Activated naive CD4-positive, alpha-beta T cell (primary cell): ENCODE results near the gene CISH.

Experiments
- DNase-seq, 4 experiments: peaks; one replicate each; lab custom pipeline; 2025; lab: John Stamatoyannopoulos, UW

CISH gene

DNA sequence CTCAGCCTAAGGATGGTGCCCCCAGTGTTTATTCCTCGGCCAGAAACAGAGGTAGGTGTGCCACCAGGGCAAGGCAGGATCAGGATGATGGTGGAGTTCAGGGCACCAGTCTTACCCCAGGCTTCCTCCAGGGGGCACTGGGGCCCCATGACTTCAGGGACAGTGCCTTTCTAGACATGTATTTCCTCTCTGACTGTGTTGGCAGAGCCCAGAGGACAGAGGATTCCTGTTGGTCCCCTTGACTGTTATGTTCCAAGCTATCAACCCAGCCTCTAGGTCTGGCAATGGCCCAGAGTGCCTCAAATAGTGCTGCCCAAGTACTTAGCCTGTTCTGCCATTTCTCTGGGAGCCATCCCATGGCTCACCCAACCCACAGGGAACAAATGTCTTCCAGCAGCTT lies 39.4 kb downstream of the CISH start:
- peak; percentile 39 to 71 (median 60) for DNase-seq

DNA sequence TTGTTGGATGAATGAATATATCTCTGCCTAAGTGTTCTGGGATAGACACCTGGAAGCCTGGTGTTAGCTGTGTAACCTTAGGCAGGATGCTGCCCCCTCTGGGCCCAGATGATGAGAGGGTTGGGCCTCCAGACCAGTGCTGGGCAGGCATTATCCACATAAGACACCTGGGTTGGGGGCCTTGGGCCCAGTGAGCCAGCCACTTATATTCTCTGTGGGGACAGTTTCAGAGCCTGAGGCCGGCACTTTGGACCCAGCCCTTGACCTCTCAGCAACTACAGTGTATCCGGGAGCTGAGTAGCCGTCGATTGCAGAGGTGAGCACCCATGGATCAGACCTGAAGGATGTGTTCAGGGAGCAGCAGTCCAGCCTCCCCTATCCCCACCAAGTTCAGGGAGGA lies 40.1 kb downstream of the CISH start:
- DNase-seq, result no peak

DNA sequence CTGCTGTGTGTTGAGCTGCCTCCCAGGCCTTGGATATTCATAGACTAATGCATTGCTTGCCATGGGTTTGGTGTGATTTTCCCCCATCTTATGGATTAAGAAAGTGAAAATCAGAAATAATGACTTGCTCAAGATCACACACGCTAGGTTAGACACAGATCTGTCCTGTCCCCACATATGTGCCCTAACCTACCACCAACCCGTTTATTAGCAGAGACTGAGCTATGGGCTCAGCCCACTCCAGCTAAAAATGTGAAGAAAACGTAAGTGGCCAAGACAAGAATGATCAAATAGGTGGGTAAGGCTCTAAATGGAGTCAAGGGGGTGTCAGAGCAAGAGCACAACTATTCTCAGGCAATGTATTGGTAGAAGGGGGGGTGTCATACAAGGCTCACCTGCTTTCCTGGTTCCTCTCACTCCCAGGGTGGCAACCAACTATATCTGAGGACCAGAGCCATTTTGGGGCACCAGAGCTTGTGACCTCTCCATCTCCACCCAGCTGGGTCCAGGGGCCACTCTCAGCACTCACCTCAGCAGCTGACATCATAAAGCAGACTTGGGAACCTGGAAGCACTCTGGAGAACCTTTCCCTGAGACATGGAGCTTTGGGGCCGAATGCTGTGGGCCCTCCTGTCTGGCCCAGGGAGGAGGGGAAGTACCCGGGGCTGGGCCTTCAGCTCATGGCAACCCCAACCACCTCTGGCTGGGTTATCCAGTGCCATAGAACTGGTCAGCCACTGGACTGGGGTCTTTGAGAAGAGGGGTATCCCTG lies 40.9 kb downstream of the CISH start:
- no peak for DNase-seq

DNA sequence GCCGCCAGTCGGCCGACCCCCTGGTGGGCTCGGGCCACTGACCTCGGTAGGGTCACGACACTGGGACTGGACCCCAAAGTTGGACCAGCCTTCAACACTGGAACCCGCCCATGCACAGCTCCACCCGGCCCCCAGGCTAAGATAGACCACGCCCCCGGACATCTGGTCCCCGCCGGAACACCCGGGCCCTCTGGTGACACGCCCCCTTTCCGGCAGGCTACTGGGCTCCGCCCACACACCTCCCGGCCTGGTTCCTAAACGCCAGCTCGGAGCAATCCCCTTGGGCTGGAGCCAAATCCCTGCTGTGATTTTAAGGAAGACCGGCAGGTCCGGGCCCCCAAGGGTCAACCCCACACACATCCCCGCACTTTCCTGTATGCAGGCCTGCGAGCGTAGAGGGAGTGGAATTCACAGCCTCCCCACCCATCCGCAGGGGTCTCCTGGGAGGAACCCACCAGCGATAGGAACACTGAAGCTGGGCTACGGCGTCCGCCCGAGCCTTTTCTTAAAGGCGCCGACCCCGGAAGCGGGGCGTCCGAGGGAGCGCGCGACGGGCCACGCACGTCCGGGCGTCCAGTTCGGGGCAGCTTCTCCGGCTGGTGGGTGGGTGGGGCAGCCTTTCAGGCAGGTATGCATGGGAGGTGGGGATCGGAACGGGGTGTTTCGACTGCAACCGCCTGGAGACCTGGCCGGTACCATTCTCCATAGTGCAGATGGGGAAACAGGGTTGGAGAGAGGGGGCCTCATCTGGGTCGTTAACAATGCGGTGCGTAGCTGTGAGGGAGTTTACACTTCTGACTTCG lies 42.4 kb downstream of the CISH start, which contains the start of gene HEMK1:
HEMK1 (plus strand) TSS at position 576 of the 803 bp plus-strand sequence. CDS start 1,583 bp downstream, outside the sequence.
- DNase-seq, result peak; percentile 68 to 87 (median 80)

DNA sequence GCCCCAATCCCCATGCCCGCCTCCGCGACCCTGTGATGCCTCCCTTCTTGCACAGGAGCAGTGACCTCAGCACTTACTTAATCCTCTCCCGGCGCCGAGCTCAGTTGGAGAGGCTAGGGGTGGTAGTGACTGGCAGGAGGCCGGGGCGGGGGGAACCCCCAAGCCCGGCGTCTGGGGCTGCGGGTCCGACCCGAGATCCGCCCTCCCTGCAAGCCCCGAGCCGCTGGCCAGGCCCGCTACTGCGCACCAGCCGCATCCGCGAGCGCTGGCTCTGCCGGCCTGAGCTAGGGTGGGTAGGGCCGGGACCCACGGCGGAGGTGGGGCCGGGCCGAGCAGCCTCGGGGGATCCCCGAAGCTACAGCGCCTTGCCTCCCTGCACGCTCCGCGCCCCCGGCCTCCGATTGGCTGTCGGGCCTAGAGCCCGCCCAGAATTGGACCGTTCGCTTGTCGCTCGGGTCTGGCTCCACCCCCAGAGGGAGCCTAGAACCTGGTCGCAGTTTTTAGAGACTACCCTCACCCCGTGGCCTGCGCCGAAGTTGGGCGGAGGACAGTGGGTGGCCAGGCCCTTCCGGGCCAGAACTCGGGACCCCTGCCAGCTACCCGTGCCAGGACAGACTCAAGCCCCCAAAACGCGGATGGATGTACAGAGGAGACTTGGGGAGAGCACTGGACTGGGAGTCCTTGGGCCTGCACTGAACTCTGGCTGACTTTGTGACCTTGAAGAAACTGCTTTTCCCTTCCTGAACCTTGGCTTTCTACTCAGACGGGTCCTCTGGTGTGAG lies 44.0 kb downstream of the CISH start, which contains the start of gene C3orf18:
C3orf18 (minus strand) TSS at position 362 of the 782 bp plus-strand sequence. CDS start 2,048 bp downstream, outside the sequence.
- peak; percentile 73 to 87 (median 80) for DNase-seq

DNA sequence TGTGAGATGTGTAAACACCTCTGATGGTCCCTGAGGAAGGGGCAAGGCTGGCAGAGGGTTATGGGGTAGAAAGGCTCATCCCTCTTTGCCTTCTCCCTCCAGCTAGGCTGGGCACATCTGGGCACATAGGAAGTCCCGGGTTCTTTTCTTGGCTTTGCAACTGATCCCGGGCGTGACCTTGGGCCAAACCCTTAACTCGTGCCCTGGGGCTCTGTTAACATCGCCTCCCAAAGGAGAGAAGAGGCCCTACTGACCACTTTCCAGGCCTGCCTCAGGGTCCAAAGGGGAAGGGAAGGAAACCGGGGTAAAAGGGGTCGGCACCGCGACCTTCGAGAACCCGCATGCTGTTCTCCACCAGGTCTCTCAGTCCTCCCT lies 44.6 kb downstream of the CISH start:
- DNase-seq, result no peak

DNA sequence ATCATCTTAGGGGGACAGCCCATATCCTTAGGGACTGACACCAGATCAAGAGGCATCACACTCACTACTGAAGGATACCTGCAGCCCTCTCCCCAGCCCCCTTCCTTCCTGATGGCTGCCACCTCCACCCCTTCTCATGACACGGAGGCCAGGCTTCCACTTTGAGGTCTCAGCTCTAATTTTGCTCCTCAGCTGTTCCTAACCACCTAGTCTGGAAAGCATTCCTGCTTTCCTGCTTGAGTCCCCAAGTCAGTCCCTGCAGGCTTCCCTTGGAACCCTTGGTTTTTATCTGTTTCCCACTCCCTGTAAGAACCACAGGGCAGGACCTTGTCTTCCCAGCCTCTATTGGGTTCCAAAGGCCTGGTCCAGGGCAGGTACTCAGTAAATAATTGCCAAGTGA lies 47.3 kb downstream of the CISH start:
- no peak for DNase-seq

DNA sequence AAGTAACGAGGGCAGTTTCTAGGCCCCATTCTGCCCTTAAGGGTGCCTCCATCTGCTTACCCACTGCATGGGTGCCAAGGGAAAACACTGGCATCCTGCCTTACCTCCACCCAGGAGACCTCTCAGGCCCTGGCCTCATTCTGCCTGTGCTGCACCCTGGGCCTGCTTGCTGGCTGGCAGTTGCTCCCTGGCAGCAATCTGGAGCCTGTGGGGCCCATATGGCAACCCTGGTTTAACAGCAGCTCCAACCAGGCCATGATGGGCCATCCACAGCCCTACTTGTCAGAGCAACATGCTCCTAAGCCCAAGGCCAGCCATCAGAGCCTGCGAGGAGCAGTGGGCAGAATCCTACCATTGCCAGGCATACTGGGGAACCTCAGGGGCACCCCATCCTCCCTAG lies 47.7 kb downstream of the CISH start:
- no peak for DNase-seq

DNA sequence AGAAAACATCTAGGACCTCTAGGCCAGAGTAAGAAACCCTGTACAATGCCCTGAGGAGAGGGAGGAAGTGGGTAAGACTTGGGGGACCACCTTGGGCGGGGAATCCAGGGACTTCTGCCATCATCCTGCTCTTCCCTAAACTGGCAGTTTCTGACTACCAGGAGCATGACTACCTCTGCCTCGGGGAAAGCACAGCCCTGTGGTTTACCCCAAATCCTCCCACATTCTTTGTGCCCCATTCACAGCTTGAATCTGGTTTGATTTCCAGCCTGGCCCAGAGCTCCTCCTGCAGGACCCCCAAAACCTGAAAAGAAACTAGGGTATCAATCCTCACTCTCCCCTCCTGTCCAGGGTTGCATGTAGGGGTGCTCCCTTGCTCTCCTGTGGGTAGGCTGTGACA lies 48.7 kb downstream of the CISH start:
- DNase-seq, result no peak

DNA sequence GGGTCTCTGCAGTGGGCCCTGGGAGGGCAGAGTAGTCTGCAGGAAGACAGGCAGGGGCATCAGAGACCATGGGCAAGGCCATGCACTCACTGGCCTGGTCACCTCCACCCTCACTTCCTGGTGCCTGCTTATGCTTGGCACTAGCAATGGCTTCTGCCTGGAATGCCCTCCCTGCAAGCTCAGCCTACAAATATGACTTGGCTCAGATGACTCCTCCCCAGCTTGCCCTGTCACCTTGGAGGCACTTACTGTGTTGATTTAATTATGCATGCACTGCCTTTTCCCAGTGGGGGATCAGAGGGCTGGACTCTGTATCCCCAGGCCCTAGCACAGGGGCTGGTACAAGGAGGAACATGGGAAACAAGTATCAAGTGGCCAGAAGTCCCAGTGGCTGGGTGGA lies 51.9 kb downstream of the CISH start:
- no peak for DNase-seq

DNA sequence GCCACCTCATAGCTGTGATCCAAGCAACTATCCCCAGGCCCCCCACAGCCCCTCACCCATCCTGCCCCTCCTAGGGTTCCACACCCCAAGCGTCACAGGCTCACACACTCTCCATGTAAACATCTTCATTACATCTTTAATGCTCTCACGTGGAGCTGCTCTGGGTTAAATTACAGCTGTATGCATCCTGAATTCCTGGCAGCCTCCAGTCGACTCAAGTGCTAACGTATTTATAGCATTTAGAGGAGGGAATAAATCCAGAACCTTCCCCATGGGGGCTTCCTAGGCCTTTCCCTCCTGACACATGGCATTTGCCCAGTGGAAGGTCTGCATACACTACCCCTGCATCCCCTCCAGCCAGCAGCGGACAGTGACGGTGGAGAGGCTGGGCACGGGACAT lies 53.7 kb downstream of the CISH start:
- no peak for DNase-seq

DNA sequence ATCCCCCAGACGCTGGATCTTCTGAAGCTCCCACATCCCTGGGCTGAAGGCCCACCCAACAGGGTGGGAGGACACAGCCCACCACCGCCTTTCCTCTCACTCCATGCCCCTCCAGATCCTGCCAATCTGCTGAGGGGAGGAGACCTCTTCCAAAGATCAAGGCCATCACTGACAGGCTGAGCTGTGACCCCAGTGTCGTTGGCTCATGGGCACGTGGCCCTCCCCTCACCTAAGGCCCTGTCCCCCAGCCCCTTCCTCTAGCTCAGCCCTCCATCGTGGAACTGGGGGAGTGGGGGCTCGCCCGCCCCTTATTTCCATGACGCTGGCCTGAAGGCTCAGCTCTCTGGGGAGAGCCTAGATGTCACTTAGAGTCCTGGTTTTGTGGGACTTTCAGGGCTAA lies 54.5 kb downstream of the CISH start:
- no peak for DNase-seq
